Activated CD4-positive, alpha-beta T cell treated with anti-CD3 and anti-CD28 coated beads, Interleukin-2, amount 50 U/mL, for 16 hours (primary cell): ENCODE results near the gene ME3.
"Not testable (repeated sequence)": the region's sequence is repeated elsewhere in the genome, so short reads cannot be mapped to it uniquely, and the experiment has no call there.

Source experiments
- DNase-seq: peaks from one replicate; pipeline ENCODE4 v3.0.0-alpha.2; 2020

The ME3 gene

DNA sequence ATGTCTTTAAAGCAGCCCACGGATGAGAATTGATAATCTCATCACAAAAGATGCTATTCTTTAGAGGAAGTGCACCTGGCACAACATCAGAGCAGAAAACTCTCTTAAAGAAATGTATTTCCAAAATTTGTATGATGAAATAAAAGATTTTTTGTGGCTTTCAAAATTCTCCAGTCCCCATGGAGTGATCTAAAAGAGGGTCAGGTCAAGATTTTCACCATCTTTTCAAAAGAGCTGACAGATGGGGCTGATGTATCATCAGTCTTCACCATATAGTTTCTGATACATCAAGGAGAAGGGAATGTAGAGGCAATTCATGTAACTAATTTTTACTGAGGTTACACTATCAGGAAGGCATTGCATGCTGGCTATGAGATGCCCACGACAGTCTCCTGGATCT is 11.7 kb downstream of the ME3 start:
- no peak for DNase-seq

DNA sequence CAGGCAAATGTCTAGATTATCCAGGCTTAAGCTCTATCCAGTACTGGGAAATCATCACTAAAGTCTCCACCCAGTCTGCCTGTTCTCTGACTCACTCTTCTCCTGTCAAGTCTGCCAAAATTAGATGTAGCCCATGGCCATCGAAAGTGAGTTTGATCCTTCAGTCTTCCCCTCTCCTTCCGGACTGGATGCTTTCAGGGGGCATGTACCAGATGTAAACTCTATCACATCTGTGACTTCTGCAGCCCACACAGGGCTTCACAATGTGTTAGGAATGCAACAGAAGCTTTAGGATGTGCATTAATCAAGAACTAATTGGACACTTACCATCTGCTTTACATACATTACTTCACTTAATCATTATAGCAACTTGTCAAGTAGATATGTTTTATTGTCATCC is 12.3 kb downstream of the ME3 start:
- no peak for DNase-seq

DNA sequence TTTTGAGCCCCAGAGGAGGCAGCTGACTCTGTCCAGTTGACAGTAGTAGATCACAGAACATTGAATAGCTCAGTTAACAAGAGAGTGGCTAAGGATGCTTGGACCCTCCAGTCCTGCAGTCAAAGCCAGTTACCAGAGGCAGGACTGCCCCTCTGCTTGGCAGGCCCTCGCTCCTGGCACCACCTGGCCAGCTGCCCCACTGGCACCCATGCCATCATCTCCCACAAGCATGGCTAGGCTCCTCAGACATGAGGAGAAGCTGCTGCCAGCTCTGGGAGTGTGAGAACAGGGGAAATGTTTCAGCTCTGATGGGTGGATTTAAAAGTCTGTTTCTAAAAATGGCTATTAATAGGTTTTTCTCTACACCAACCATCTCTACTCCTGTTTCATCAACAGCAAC is 13.9 kb downstream of the ME3 start:
- no peak for DNase-seq

DNA sequence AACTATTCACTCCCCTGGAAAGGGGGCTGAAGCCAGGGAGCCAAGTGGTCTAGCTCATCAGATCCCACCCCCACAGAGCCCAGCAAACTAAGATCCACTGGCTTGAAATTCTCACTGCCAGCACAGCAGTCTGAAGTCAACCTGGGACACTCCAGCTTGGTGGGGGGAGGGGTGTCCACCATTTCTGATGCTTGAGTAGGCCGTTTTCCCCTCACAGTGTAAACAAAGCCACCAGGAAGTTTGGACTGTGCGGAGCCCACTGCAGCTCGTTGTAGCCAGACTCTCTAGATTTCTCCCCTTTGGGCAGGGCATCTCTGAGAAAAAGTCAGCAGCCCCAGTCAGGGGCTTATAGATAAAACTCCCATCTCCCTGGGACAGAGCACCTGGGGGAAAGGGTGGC is 27.2 kb downstream of the ME3 start:
- DNase-seq = not testable (repeated sequence)

DNA sequence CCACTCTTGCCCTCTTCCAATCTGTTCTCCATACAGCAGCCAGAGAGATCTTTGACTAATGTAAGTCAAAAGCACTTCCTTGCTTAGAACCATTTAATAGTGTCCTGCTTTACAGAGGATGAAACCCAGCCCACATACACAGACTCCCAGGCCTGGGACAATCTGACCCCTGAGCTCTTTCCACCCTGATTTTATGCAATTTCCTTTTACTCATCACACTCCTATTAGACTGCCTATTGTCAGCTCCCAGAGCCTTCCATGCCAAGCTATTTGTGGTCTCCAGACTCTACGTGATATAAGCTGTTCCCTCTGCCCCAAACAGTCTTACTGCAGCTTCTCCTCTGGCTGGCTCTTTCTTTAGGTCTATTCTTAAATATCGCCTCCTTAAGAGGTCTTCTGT is 28.1 kb downstream of the ME3 start:
- no peak for DNase-seq

DNA sequence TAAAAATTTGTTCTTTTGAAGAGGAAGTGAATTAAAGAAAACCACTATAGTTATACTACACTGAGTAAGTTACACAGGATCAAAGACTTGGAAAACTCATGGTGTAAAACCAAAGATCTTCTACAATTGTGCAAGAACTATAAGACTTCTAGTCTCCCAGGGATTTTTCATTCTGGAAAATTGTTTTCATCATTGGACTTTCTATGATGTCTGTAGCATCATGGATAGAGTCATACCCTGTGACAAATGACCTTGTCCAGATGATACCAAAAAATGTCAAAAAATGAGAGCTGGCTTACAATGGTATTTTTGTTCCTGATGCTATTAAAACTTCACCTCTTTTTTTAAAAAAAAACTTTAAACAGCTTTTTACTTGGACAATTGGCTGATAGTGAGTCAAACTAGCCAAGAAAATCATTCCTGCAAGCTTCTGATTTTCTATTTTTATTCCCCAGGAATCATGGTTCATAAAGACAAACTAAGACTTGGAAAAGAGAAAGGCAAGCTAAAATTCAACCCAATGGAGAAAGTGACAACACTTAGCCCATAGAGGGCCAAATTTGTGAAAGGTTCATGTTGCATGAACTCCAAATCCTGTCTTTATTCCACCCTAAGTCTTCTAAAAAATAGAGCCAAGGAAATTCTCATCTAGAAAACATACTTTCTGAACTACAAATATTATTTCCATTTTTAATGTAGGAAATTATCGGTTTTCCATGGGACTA is 30.7 kb downstream of the ME3 start:
- DNase-seq = no peak

DNA sequence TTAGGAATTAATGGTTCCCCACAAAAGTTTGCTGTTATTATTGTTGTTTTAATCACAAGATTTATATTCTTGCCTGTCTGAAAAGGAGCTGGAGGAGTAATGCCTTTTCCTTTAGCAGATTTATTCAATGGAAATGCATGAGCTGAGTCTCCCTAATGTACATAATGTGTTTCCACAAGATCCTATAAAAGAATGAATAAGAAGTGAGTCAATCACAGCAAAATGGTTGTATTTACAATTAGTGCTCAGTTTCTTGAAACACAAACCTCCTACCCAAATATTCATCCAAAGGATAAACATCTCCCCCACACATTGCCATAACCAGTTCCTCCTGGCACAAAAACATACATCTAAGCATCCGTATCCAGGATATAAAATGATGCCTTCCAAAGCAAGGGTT is 33.3 kb downstream of the ME3 start:
- no peak for DNase-seq

DNA sequence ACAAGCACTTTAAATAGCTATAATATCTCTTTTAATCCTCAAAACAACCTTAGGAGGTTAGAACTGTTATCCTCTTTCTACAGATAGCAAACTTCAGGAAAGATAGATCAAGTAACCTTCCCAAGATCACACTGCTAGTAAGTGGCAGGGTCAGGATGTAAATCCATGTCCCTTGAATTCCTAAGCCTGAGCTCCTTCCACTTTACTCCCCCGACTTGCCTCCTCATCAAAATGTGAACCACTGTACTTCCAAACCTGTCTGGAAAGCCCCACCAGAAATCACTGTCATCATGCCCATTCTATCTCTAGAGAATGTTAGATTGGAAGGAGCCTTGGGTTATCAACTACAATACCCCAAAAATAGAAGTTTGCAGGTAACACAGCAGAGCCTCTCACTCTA is 33.7 kb downstream of the ME3 start:
- no peak for DNase-seq

DNA sequence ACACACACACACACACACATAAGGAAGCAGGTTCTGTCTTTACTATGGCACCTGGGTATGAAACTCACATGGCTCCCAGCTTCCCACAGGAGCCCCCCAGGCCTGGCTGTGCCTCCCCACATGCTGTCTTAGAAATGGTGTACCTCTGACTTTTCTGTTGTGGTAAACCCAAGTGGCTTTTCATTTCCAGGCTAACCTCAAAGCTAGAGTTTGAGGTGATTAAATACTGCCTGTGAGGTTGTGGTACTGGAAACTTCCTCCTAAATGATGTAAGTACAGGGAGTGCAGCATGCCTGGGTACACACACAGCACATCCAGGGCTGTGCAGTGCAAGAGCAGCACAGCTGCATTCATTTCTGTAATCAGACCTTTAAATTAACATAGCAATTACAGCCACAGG is 34.4 kb downstream of the ME3 start:
- peak; percentile 76 for DNase-seq

DNA sequence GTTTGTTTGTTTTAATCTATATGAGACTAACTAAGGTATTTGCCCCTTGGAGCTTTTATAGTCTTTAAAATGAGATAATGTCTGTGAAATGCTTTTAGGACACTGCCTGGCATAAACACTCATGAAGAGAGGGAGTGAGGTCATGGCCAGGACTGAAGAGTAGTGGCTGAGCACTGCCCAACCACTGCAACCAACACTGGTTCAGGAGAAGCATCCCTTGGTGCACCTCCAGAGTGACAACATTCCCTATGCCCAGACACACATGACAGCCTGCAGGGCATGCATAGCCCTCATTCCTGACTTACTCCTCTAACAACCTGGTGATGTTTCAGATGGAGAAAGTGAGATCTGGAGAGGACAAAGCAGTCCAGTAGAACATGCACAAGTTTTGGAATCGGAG is 36.1 kb downstream of the ME3 start:
- DNase-seq = no peak

DNA sequence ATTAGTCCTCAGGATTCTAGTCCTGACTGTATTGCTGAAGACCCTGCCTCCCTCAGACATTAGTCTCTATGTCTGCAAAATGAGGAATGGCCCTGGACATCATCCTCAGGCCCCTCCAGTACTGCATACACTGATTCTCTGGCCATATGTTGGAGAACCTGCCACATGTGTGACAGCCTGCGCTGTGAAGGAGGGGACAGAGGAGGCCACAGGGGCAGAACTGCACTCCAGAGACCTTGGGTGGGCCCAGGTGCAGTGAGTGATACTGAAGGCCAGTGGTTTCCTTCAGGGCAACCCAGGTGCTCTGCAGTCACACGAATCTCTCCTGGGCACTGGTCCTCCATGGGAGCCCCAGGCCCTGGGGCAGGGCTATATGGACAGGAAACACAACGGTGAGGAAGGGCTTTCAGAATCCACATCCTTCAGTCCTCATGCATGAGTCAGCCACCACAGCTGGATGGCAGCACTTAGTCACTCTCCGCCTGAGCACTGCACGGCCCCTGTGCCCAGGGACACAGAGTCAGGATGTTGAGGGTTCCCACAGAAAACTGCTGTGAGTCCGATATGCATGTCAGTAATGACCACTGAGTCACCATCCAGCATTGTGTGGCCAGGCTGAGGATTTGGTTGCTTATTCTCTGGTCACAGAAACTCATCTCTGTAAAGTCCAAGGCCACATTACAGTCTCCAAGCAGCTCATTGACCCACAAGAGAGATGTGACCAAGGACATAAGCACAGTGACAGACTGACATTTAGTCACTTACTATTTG is 39.7 kb downstream of the ME3 start:
- peak; percentile 81 for DNase-seq

DNA sequence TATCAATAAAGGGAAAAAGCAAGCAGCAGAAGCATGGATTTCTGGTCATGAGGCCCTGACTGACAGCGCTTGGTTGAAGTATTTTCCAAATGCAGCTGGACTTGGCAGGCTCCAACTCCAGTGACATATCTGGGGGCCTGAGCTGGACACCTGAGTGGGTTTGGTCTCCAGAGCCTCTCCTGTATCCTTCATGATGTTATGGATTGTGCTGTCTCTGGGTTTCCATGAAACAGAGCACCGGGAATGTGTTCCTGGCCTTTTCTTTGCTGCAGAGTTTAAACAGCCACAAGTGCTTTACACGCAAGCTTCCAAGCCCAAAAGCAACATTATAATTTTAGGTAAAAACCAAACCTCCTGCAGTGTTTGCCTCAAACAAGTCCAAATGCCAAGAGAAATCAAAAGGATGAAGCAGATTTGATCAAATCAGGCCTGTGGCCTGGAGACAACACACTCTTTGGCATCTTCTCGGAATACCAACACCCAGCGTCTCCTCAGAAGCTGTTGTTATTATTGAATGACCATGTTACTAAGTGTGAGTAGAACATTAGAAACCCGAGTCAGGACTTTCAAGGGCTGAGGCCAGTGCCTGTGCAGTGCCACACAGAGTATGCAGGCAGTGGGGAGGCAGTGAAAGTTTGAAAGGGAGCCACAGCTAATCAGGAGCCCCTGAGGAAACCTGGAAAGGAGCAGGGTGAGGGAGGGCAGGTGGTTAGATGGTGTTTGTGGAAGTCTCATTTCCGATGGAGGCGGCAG is 42.0 kb downstream of the ME3 start:
- DNase-seq = no peak

DNA sequence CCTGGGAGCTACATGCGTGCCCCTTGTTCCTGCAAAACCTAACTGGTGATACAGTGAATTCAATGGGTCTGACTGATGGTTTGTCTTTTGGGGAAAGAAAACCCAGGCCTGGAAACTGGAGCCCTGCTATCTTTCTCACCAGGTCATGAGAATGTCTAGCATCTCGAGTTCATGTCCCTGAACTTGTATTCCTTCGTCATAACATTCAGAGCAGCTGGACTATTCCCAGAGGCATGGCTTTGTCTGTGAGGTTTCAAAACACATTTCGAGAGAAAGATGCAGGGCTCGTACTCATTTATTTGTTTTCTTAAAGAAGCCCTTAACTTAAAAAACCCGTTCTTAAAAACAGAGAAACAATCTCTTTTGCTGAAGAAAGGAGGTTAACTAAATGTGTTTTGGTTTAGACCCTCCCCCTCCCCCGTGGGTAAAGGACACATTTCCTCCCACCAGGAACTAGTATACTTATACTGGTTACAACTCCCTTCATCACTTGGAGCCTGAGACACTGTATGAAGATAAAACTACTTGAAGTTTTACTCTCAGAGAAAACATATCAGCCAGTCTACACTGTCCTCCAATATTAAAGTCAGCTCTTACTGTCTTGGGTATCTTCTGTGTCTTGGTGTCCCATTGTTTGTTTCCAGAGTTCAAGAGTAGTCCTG is 43.2 kb downstream of the ME3 start:
- no peak for DNase-seq

DNA sequence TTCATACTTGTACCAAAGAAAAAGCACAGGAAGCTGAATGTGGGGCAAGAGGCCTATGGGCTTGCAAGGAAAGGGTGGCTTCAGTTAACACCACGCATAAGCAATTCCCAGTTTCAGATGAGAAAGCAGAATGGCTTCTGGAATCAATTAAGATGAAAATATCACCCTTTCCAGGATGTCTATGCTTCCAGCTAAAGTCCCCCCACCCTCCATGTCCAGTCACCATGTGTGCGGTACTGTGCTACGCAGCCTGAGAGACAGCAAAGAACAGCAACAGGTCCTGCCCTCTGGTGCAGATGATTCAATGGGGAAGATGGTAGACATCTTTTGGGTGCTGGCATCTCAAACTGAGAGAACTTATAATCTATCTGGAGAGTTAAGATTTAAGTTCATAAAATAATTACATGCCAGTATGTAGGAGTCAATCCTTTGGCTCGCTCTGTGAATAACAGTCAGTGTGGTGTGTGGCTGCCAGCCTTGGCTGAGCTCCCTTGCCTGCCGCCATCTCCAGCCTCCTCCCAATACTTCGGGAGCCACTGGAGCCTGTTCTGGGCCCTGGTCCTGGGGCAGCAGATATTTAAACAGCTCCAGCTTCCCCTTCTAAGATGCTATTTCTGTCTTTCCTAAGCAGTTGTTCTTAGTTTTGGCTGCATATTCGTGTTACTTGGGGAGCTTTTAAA is 44.5 kb downstream of the ME3 start:
- no peak for DNase-seq

DNA sequence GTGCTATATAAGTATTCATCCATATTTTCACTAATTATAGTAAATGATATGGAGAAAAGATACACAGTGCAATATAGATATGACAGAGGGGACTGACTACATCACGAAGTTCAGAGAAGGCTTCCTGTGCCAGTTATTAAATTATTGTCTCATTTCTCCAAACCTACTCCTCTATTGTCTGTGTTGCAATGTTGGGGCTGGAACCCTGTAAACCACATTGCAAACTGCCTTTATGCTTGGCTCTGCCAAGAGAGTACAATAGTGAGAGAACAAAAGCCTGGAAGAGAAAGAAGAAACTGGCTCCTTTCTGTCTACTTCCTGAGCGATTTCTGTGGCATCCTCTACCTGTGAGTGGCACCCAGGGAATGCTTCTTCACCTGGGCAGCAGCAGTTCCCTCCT is 46.4 kb downstream of the ME3 start:
- DNase-seq = no peak

DNA sequence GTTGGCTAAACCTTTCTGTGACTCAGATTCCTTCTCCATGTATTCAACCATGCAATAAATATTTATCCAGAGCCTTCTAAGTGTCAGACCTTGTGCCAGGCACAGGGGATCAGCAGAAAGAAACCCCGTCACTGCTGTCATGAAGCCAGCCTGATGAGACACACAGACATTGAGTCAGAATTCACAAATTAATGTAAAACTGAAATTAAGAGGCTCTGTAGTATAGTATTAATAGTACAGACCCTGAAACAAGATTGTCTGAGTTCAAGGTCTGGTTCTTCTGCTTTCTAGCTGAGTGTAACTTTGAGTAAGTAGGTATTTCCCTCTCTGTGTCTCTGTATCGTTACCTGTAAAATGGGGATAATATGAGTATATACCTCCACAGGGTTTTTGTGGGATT is 46.9 kb downstream of the ME3 start:
- DNase-seq = no peak

DNA sequence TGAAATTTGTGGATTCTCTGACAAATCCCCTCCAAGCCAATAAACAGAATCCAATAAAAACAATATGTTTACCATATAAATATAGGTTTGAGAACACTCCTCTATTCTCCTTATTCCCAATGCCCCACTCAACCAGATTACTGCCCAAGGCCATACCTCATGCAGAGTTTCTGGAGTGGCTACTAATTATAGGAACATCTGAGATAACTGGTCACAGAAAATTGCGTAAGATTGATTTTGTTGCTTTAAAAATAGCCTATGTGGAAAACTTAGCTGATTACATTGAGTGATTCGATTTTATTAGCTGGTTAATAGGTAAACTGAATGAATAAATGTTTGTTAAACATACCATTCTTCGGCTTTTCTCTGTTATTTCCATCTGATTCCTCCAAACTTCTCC is 48.0 kb downstream of the ME3 start:
- no peak for DNase-seq

DNA sequence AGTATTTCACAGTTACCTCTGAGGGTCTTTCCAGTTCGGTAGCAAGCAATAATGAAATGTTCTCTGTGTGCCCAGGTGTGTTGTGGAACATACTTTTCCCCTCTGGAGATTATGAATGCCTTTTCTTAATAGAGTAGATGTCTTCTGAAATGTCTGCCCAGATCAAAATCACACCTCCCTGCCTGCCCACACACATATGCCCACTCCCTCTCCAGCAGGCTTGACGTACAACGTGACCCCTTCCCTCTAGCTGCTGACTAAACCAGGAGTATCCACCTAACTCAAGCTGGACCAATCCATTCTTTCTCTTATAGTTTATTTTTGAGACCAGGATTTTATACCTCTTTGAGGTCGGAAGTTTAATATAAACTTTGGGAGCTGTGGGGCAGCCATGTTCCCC is 48.7 kb downstream of the ME3 start:
- DNase-seq = no peak

DNA sequence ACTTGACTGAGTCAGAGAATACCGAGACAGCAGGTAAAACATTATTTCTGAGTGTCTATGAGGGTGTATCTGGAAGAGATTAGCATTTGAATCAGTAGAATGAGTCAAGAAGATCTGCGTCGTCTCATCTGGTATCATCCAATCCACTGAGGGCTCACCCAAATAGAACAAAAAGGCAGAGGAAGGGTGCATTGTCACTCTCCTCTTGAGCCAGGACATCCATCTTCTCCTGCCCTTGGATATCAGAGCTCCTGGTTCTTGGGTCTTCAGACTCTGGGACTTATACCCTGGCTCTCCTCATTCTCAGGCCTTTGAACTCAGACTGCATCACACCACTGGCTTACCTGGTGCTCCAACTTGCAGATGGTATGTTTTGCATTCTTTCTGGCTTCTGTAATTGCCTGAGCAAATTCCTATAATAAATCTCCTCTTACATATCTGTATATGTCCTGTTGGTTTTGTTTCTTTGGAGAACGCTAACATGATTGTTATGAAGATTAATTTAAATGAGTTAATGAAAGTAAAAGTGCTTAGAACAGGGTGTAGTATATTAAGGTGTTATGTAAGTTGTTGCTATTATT is 49.3 kb downstream of the ME3 start:
- DNase-seq = no peak

DNA sequence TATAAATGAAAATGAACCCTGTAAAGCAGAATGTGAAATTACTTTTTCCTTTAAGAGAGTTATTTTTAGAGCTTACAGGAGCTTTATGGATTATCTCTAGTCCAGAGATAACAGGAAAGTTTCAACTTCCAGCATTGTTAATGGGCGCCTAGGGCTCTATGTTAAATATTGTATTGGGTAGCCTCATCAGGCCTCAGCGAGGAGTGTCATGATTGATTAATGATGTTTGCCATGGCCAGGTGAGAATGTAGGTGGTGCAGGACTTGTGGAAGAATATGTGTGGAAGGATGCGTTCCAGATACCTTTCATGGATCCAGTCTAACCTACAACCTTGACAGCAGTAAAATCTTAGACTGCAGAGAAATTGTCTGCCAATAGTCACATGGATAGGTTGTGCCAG is 50.6 kb downstream of the ME3 start:
- DNase-seq = no peak

DNA sequence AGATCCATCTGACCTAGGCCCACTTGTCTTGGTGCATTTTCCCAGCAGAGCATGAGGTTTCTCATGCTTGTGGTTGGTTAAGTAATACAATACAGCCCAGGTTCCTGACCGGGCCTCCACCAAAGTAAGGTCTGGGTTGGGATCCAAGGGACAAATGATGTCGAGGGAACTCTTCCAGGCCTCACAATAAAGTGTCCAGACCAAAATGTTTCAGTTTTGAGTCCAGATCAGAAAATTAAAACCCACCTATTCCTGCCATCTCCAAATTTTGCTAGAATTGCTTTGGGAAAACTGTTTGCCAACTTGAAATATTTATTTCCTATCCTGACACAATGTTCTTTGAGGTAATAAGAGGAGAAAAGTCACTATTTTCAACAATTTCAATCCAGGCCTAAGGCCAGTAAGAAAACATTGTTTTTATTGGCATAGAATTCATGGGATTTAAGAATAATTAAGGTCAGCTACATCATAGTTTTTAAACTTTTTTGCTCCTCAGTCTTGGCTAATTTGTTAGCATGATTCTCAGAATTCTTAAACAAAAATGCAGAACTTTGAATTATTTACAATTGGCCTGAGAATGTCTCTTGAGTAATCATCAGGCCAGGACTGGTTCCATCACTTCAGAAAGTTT is 51.4 kb downstream of the ME3 start:
- no peak for DNase-seq

DNA sequence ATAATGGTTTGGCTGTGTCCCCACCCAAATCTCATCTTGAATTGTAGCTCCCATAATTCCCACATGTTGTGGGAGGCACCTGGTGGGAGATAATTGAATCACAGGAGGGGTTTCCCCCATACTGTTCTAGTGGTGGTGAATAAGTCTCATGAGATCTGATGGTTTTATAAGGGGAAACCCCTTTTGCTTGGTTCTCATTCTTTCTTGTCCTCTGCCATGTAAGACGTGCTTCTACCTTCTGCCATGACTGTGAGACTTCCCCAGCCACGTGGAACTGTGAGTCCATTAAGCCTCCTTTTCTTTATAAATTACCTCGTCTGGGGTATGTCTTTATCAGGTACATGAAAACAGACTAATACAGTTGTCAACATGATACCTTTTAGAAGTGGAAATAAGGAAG is 53.0 kb downstream of the ME3 start:
- not testable (repeated sequence) for DNase-seq
